GM19351 (cell line): ENCODE results near the gene GNB4.

Experiments
- ATAC-seq: cut with Tn5 transposase; IDR thresholded peaks from one replicate; pipeline ENCODE4 v1.9.1; 2021; ENCODE audit warnings: mild to moderate bottlenecking, moderate library complexity; ENCODE audit not compliant: unreplicated experiment

The GNB4 gene

GRCh38 chr3:179451265-179452175 is at the start of gene GNB4:
GNB4 (minus strand) TSS chr3:179451470; CDS start chr3:179426200, 25,270 bp downstream.
- ATAC-seq, result peak; percentile 74

GRCh38 chr3:179495483-179495882 is 44.2 kb upstream of the GNB4 start:
- ATAC-seq, result no peak

- no peak for ATAC-seq
These were observed 42.0 kb upstream of the GNB4 start for GRCh38 chr3:179493260-179493659.

GRCh38 chr3:179488213-179488612 is 36.9 kb upstream of the GNB4 start:
- ATAC-seq, result no peak

- no peak for ATAC-seq
These were observed 35.5 kb upstream of the GNB4 start for GRCh38 chr3:179486806-179487205.

GRCh38 chr3:179482857-179483256 is 31.6 kb upstream of the GNB4 start:
- no peak for ATAC-seq

- ATAC-seq, result no peak
These were observed 24.9 kb upstream of the GNB4 start for GRCh38 chr3:179476215-179476614.

- no peak for ATAC-seq
These were observed 23.2 kb upstream of the GNB4 start for GRCh38 chr3:179474480-179474879.

GRCh38 chr3:179473565-179473964 is 22.3 kb upstream of the GNB4 start:
- ATAC-seq, result no peak

- ATAC-seq, result peak; percentile 69
These were observed 13.2 kb upstream of the GNB4 start for GRCh38 chr3:179464323-179465092.

- ATAC-seq, result no peak
These were observed 12.0 kb upstream of the GNB4 start for GRCh38 chr3:179463319-179463718.

- no peak for ATAC-seq
These were observed 9.0 kb upstream of the GNB4 start for GRCh38 chr3:179460260-179460659.

GRCh38 chr3:179455954-179456353 is 4.7 kb upstream of the GNB4 start:
- ATAC-seq, result no peak

- no peak for ATAC-seq
These were observed 3.6 kb upstream of the GNB4 start for GRCh38 chr3:179454887-179455286.

- ATAC-seq, result no peak
These were observed 2.7 kb upstream of the GNB4 start for GRCh38 chr3:179453967-179454366.

- no peak for ATAC-seq
These were observed 1.6 kb upstream of the GNB4 start for GRCh38 chr3:179452872-179453271.

- no peak for ATAC-seq
These were observed 900 bp upstream of the GNB4 start for GRCh38 chr3:179452176-179452564.

GRCh38 chr3:179450901-179451264 is 387 bp downstream of the GNB4 start:
- ATAC-seq, result peak; percentile 45

GRCh38 chr3:179450261-179450701 is 989 bp downstream of the GNB4 start:
- no peak for ATAC-seq

GRCh38 chr3:179449636-179450035 is 1.6 kb downstream of the GNB4 start:
- ATAC-seq, result no peak

- no peak for ATAC-seq
These were observed 4.0 kb downstream of the GNB4 start for GRCh38 chr3:179447251-179447650.

GRCh38 chr3:179446501-179446900 is 4.8 kb downstream of the GNB4 start:
- no peak for ATAC-seq
